ENCODE results near the gene PCDH7. TPM values are rescaled to one million over a fixed set of nuclear protein-coding genes. Genes with fewer than 3 reads are reported as not detected.

Gene PCDH7
- total and polyA plus RNA-seq, 7 donors = 0.04 to 1.6 (median 0.55) TPM

DNA sequence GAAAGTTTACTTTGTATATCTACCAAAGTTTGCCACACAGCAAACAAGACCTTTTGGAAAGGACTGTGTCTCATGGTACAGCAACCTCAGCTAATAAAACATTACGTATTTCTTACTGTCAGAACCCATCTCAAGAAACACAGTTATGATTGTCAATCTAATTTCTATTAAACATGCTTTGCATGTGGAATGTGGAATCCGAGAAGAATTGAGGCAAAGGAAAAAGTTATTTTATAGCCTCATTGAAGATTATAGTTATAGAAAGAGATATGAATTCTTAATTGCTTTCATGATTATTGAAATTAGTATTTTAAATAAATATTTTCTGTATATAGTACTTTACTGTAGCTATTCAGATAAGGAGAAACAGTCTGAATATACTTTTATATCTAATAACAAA is 5.4 kb downstream of the PCDH7 start:
- no peaks in the 10 kb centered on the region for H3K9me3 ChIP-seq
- intact Hi-C loops (cut with DNase I) = no loop called here
- 81 to 87% (median 85%) methylated on average over 2 of the region's 2 CpGs for WGBS, 3 donors
- peaks cover 3% of the 10 kb centered on the region for H3K4me1 ChIP-seq
- TF ChIP-seq, protein P1, sequence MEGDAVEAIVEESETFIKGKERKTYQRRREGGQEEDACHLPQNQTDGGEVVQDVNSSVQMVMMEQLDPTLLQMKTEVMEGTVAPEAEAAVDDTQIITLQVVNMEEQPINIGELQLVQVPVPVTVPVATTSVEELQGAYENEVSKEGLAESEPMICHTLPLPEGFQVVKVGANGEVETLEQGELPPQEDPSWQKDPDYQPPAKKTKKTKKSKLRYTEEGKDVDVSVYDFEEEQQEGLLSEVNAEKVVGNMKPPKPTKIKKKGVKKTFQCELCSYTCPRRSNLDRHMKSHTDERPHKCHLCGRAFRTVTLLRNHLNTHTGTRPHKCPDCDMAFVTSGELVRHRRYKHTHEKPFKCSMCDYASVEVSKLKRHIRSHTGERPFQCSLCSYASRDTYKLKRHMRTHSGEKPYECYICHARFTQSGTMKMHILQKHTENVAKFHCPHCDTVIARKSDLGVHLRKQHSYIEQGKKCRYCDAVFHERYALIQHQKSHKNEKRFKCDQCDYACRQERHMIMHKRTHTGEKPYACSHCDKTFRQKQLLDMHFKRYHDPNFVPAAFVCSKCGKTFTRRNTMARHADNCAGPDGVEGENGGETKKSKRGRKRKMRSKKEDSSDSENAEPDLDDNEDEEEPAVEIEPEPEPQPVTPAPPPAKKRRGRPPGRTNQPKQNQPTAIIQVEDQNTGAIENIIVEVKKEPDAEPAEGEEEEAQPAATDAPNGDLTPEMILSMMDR (IDR thresholded peaks at IDR 0.05) = no peak
- H3K27me3 ChIP-seq (ENCODE audit: insufficient read depth in 3 of 3, low read length in 2 of 3) = peaks cover 0 to 37% (median 10%) of the 10 kb centered on the region in 3 donors
- DNase-seq = no peak
- no peak overlapping the region for H3K4me3 ChIP-seq
- no peaks in the 10 kb centered on the region for H3K36me3 ChIP-seq (ENCODE audit: insufficient read depth in 1 of 2, low read depth in 1 of 2)
- ATAC-seq = no peak
- no peak overlapping the region for H3K27ac ChIP-seq

DNA sequence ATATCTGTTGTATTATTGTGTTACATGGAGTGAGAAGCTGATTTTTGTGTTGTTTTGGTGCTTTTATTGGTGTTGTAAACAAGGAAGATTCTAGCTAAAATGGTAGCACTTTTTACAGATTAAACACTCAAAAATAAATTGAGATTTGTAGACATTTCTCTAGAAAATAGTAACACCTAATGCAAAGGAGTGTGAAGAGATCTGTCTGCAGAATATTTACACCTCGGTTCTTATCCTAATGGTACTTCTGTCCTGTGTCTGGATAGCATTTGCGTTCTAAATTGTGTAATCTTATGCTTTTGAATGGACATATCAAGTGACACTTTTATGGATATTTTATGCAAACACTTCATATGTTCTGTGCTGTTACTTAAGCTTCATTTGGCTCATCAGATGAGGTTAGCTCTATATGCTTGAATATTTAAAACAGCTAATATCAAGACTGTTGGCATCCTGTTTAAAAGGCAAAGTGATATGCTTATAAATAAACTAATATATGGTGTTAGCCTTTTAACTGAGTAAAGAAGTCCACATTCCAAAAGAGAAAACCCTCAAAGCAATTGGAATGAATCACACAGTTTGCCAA is 6.0 kb downstream of the PCDH7 start:
- WGBS, 3 donors = 57 to 82% (median 64%) methylated on average over 2 of the region's 2 CpGs
- Histone ChIP-seq H3K27ac (no peak overlapping the region), H3K36me3 (ENCODE audit: insufficient read depth in 1 of 2, low read depth in 1 of 2) (no peaks in the 10 kb centered on the region), H3K9me3 (no peaks in the 10 kb centered on the region), H3K4me1 (peaks cover 3% of the 10 kb centered on the region), H3K4me3 (no peak overlapping the region), H3K27me3 (ENCODE audit: insufficient read depth in 3 of 3, low read length in 2 of 3) (peaks cover 0 to 31% (median 6%) of the 10 kb centered on the region in 3 donors)
- DNase-seq (no peak), ATAC-seq (no peak)
- intact Hi-C loops (cut with DNase I) = no loop called here
- TF ChIP-seq, protein P1 (IDR thresholded peaks at IDR 0.05) = no peak

DNA sequence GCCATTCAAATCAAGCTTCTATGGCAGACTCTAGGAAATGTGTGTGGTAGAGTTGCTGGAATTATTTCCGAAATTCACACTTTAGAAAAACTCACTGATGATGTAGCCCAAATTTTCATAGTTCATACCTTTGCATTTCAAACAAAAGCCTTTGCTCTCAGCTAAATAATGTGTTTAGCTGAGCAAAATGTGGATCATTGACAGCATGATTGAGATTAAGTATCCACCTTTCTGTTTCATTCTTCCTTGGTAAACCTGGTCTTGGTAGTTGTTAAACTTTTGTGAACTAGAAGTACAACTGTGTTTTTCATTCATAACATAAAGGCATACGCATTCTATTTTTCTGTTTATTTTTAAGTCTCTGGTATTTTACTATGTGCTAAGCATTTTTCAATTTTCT is 7.2 kb downstream of the PCDH7 start:
- ATAC-seq = no peak
- H3K27ac ChIP-seq = no peak overlapping the region
- TF ChIP-seq, protein P1 (IDR thresholded peaks at IDR 0.05) = no peak
- 87 to 95% (median 91%) methylated on average over 2 of the region's 2 CpGs for WGBS, 3 donors
- no peaks in the 10 kb centered on the region for H3K9me3 ChIP-seq
- no peaks in the 10 kb centered on the region for H3K36me3 ChIP-seq (ENCODE audit: insufficient read depth in 1 of 2, low read depth in 1 of 2)
- H3K27me3 ChIP-seq (ENCODE audit: insufficient read depth in 3 of 3, low read length in 2 of 3) = peaks cover 0 to 19% (median 6%) of the 10 kb centered on the region in 3 donors
- no peaks in the 10 kb centered on the region for H3K4me1 ChIP-seq
- DNase-seq = no peak
- intact Hi-C loops (cut with DNase I) = no loop called here
- no peak overlapping the region for H3K4me3 ChIP-seq

DNA sequence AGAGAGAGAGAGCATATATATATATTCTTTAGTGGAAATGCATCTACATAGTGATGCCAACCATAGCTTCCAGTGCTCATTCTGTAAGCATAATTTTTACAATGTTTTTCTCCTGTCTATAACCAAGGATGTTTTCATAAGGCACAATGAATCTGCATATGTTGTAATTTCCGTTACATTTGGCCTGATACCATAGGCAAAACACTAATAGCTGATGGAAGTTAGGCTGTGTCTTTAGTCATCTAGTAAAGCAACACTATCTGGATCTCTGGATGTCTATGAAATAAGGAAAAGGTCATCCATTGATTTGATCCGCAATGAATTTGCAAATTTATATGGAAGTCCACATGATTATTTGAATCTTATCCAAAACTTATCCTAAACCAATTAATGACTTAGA is 8.1 kb downstream of the PCDH7 start:
- intact Hi-C loops (cut with DNase I) = no loop called here
- TF ChIP-seq, protein P1 (IDR thresholded peaks at IDR 0.05) = no peak
- 91 to 96% (median 93%) methylated on average over 2 of the region's 2 CpGs for WGBS, 3 donors
- Histone ChIP-seq H3K27me3 (ENCODE audit: insufficient read depth in 3 of 3, low read length in 2 of 3) (peaks cover 0 to 10% (median 3%) of the 10 kb centered on the region in 3 donors), H3K4me1 (no peaks in the 10 kb centered on the region), H3K9me3 (no peaks in the 10 kb centered on the region), H3K4me3 (no peak overlapping the region), H3K36me3 (ENCODE audit: insufficient read depth in 1 of 2, low read depth in 1 of 2) (no peaks in the 10 kb centered on the region), H3K27ac (no peak overlapping the region)
- DNase-seq (no peak), ATAC-seq (no peak)

DNA sequence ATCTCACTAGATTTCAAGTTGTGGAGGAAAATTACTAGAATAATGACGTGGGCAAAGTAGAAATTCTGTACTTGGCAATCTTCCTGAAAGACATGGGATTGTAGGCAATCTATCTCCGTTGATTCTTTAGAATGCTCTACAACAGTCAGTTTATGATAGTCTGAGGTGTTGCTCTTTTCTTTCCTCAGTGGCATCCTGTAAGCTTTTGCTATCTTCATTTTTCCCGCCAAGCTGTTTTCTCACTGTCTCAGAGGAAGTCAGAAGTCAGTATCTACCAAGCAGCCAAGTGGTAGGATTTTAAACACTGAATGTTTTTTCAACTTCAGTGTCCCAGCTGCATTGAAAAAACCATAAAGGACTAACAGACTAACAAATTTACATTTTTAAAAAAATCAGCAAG is 23.7 kb downstream of the PCDH7 start:
- H3K9me3 ChIP-seq = no peaks in the 10 kb centered on the region
- intact Hi-C loops (cut with DNase I) = no loop called here
- H3K27me3 ChIP-seq (ENCODE audit: insufficient read depth in 3 of 3, low read length in 2 of 3) = no peaks in the 10 kb centered on the region
- H3K27ac ChIP-seq = no peak overlapping the region
- no peaks in the 10 kb centered on the region for H3K36me3 ChIP-seq (ENCODE audit: insufficient read depth in 1 of 2, low read depth in 1 of 2)
- DNase-seq = no peak
- H3K4me1 ChIP-seq = no peaks in the 10 kb centered on the region
- ATAC-seq = no peak
- WGBS, 3 donors = 50 to 76% (median 58%) methylated on average over 3 of the region's 3 CpGs
- no peak overlapping the region for H3K4me3 ChIP-seq
- TF ChIP-seq, protein P1 (IDR thresholded peaks at IDR 0.05) = no peak

Data from psoas muscle (tissue), 8 donors.